HepG2 (cell line): ENCODE data around the gene FFAR4. TPM values are rescaled to one million over a fixed set of nuclear protein-coding genes. Genes with fewer than 3 reads are reported as not detected.

Experiments
- JDP2 ChIP-seq: sonication (generic); formaldehyde crosslinking; IDR thresholded peaks from 2 replicates; pipeline ENCODE4 v1.8.1; 2022; ENCODE audit warnings: missing genetic modification reagents, borderline replicate concordance
- KDM2A ChIP-seq: sonication (generic); formaldehyde crosslinking; IDR thresholded peaks from 2 replicates; pipeline ENCODE4 v1.4.0; 2020; ENCODE audit warnings: low read depth, missing genetic modification reagents, borderline replicate concordance
- MXD1 ChIP-seq: sonication (generic); formaldehyde crosslinking; IDR thresholded peaks from 2 replicates; pipeline ENCODE4 v1.4.0; 2020; ENCODE audit warnings: mild to moderate bottlenecking, missing genetic modification reagents
- SMYD3 ChIP-seq: sonication (generic); formaldehyde crosslinking; IDR thresholded peaks from 2 replicates; pipeline ENCODE4 v1.8.1; 2023; ENCODE audit warnings: mild to moderate bottlenecking, missing genetic modification reagents
- ZNF207 ChIP-seq: fragments of 450-650 bp; IDR thresholded peaks from 2 replicates; pipeline ENCODE4 v1.6.1; 2016; ENCODE audit warnings: antibody characterized with exemption, borderline replicate concordance
- ZNF629 ChIP-seq: sonication (generic); formaldehyde crosslinking; conservative IDR thresholded peaks from 2 replicates; pipeline ENCODE4 v1.5.0; 2020; ENCODE audit warnings: missing genetic modification reagents
- ZNF747 ChIP-seq: sonication (generic); formaldehyde crosslinking; IDR thresholded peaks from 2 replicates; pipeline ENCODE4 v1.8.1; 2023; ENCODE audit warnings: missing genetic modification reagents, mild to moderate bottlenecking, borderline replicate concordance
- ZXDC ChIP-seq: sonication (generic); formaldehyde crosslinking; IDR thresholded peaks from 2 replicates; pipeline ENCODE4 v1.5.0; 2020; ENCODE audit warnings: mild to moderate bottlenecking, missing genetic modification reagents
- polyA plus RNA-seq, 8 experiments: library from polyadenylated mRNA; depleted of rRNA in 3 of 8; stranded (reverse) in 7 of 8; unstranded in 1 of 8; fragments of >200 nt; fragmentation: Illumina TruSeq in 4 of 8; extraction: Trizol in 4 of 8; gene quantifications; 2 replicates each; pipeline versions ENCODE4 v1.2.1 to v1.2.3, GENCODE V29; 2011 to 2016; ENCODE audit warnings: low read depth in 4 of 8, missing spikeins in 1 of 8, mixed read lengths in 1 of 8; ENCODE audit not compliant: insufficient read depth in 1 of 8
- total RNA-seq, 5 experiments: library from RNA; depleted of rRNA; stranded (reverse); fragments of >200 nt; fragmentation: Illumina TruSeq; extraction: Trizol; gene quantifications; 2 replicates each; pipeline ENCODE4 v1.2.3, GENCODE V29; 2016; ENCODE audit warnings: low read depth in 1 of 5
- TF ChIP-seq, protein P1 (sequence below): sonication (generic); formaldehyde crosslinking; IDR thresholded peaks from 2 replicates; pipeline ENCODE4 v1.5.0; 2020; ENCODE audit warnings: mild to moderate bottlenecking, missing genetic modification reagents, moderate library complexity
- TF ChIP-seq, protein P2 (sequence below): IDR thresholded peaks from 2 replicates; pipeline ENCODE4 v1.6.1; 2016; ENCODE audit warnings: missing genetic modification reagents, missing compliant biosample characterization
- TF ChIP-seq, protein P3 (sequence below), 2 experiments: IDR thresholded peaks; 2 replicates each; pipeline ENCODE4 v1.6.1; 2011 to 2012; ENCODE audit warnings: low read length in 2 of 2, borderline replicate concordance in 1 of 2, low read depth in 1 of 2, mild to moderate bottlenecking in 1 of 2, moderate library complexity in 1 of 2

FFAR4 gene
- total and polyA plus RNA-seq, 2 of the 13 experiments (the other 11 are each of a cell fraction or from before 2014, with no cell fraction given) = 0.09 TPM; not detected in 1

DNA sequence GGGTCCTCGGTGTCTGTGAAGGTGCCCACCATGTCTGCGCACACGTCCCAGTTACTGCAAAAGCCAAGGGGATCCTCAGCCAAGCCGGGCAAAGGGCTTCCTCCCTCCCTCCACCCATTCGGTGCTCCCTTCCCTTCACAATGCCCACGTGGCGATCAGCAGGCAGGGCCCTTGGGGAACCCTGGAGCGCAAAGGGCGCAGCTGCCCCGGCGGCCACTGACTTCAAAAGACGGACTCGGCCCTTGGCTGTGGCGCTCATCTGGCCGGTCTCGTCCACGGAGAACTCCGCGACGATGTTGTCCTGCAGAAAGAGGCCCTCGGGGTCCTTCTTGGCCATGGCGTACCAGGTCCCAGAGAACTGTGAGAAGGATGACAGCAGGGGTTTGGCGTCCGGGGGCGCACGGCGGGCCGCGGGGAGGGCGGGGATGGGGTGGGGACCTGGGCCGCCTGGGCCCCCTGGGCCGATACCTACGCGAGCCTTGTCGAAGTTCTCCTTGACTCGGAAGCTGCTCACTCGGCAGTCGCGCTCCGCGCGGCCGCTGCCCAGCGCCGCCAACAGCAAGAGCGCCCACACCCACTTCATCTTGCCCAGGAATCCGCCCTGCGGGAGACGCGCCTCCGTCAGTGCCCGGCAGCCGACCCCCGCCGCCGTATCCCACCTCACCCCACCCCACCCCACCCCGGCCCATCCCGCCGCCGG, 34.1 kb downstream of the FFAR4 start (continued):
- TF ChIP-seq SMYD3 = no peak
- TF ChIP-seq MXD1 (CRISPR knock-in tag) = peak; percentile 67; the same call in 1 of the 2 replicates
- TF ChIP-seq JDP2 (CRISPR knock-in tag) = no peak
- TF ChIP-seq, protein P1, sequence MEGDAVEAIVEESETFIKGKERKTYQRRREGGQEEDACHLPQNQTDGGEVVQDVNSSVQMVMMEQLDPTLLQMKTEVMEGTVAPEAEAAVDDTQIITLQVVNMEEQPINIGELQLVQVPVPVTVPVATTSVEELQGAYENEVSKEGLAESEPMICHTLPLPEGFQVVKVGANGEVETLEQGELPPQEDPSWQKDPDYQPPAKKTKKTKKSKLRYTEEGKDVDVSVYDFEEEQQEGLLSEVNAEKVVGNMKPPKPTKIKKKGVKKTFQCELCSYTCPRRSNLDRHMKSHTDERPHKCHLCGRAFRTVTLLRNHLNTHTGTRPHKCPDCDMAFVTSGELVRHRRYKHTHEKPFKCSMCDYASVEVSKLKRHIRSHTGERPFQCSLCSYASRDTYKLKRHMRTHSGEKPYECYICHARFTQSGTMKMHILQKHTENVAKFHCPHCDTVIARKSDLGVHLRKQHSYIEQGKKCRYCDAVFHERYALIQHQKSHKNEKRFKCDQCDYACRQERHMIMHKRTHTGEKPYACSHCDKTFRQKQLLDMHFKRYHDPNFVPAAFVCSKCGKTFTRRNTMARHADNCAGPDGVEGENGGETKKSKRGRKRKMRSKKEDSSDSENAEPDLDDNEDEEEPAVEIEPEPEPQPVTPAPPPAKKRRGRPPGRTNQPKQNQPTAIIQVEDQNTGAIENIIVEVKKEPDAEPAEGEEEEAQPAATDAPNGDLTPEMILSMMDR (CRISPR knock-in tag) = peak; percentile 4; the same call in 1 of the 2 replicates
- TF ChIP-seq, protein P2, sequence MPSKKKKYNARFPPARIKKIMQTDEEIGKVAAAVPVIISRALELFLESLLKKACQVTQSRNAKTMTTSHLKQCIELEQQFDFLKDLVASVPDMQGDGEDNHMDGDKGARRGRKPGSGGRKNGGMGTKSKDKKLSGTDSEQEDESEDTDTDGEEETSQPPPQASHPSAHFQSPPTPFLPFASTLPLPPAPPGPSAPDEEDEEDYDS = no peak
- no peak for TF ChIP-seq ZNF207
- TF ChIP-seq ZNF747 (CRISPR knock-in tag) = no peak
- TF ChIP-seq ZNF629 (CRISPR knock-in tag) = no peak
- TF ChIP-seq, protein P3, sequence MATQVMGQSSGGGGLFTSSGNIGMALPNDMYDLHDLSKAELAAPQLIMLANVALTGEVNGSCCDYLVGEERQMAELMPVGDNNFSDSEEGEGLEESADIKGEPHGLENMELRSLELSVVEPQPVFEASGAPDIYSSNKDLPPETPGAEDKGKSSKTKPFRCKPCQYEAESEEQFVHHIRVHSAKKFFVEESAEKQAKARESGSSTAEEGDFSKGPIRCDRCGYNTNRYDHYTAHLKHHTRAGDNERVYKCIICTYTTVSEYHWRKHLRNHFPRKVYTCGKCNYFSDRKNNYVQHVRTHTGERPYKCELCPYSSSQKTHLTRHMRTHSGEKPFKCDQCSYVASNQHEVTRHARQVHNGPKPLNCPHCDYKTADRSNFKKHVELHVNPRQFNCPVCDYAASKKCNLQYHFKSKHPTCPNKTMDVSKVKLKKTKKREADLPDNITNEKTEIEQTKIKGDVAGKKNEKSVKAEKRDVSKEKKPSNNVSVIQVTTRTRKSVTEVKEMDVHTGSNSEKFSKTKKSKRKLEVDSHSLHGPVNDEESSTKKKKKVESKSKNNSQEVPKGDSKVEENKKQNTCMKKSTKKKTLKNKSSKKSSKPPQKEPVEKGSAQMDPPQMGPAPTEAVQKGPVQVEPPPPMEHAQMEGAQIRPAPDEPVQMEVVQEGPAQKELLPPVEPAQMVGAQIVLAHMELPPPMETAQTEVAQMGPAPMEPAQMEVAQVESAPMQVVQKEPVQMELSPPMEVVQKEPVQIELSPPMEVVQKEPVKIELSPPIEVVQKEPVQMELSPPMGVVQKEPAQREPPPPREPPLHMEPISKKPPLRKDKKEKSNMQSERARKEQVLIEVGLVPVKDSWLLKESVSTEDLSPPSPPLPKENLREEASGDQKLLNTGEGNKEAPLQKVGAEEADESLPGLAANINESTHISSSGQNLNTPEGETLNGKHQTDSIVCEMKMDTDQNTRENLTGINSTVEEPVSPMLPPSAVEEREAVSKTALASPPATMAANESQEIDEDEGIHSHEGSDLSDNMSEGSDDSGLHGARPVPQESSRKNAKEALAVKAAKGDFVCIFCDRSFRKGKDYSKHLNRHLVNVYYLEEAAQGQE (IDR thresholded peaks at IDR 0.05; ENCODE audit: borderline replicate concordance in 1 of 2, low read depth in 1 of 2, low read length in 2 of 2) = no peak
- TF ChIP-seq ZXDC = 0 out of 2 replicates have a peak, but pooled peaks have one; percentile 3
- TF ChIP-seq KDM2A (CRISPR knock-in tag) = peak; percentile 4; the same call in 1 of the 2 replicates
